Liver (tissue), 2 donors: Measurements from ENCODE around the gene KRT9.

Source experiments
- EGR1 ChIP-seq, 2 donors: IDR thresholded peaks; 2 replicates each; pipeline ENCODE4 v1.6.1; 2016 to 2018; ENCODE audit warnings: antibody characterized with exemption in 2 of 2, low read depth in 2 of 2
- SP1 ChIP-seq: IDR thresholded peaks from 2 replicates; pipeline ENCODE4 v1.6.1; 2018; ENCODE audit warnings: antibody characterized with exemption, mild to moderate bottlenecking
- TF ChIP-seq, protein P1 (sequence below): IDR thresholded peaks from 2 replicates; pipeline ENCODE4 v1.6.1; 2016; ENCODE audit warnings: antibody characterized with exemption
- donor health status: healthy.

DNA sequence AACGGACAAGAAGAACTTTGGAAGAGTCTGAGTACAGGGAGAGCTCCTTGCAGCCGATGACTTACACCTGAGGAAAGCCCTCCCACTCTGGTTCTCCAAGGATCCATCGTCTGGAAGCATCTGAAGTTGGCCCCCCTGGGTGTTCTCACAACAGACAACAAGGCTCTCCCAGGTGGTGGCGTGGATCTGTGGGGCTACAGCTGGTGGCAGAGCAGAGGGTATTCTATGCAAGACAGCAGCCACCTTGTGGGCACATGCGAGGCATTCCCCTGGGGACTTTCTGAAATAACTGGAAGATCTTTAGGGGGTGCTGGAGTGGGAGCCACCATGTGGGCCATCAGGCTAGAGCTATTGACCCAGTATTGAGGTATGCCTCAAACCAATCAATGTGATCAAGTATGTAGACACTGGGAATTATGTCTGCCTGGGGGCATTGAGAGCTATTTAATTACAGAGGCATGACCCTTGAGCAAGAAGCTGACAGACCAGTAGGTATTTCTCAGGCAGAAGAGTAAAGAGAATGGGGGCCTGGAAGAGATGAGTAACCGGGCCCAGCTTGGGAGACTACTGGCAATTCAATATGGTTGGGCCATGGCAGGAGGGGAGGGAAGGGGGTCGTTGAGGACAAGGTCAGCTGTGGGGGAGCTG lies 36.8 kb downstream of the KRT9 start:
- TF ChIP-seq SP1 (no peak), EGR1 (IDR thresholded peaks at IDR 0.05; ENCODE audit: low read depth in 2 of 2) (no peak)
- TF ChIP-seq, protein P1, sequence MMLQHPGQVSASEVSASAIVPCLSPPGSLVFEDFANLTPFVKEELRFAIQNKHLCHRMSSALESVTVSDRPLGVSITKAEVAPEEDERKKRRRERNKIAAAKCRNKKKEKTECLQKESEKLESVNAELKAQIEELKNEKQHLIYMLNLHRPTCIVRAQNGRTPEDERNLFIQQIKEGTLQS = no peak
